SK-N-DZ (cell line): Measurements from ENCODE around the gene FREM2.

ENCODE experiments used
- DNase-seq: peaks from one replicate; pipeline ENCODE4 v3.0.0-alpha.2; 2015; ENCODE audit warnings: low spot score

FREM2 gene

DNA sequence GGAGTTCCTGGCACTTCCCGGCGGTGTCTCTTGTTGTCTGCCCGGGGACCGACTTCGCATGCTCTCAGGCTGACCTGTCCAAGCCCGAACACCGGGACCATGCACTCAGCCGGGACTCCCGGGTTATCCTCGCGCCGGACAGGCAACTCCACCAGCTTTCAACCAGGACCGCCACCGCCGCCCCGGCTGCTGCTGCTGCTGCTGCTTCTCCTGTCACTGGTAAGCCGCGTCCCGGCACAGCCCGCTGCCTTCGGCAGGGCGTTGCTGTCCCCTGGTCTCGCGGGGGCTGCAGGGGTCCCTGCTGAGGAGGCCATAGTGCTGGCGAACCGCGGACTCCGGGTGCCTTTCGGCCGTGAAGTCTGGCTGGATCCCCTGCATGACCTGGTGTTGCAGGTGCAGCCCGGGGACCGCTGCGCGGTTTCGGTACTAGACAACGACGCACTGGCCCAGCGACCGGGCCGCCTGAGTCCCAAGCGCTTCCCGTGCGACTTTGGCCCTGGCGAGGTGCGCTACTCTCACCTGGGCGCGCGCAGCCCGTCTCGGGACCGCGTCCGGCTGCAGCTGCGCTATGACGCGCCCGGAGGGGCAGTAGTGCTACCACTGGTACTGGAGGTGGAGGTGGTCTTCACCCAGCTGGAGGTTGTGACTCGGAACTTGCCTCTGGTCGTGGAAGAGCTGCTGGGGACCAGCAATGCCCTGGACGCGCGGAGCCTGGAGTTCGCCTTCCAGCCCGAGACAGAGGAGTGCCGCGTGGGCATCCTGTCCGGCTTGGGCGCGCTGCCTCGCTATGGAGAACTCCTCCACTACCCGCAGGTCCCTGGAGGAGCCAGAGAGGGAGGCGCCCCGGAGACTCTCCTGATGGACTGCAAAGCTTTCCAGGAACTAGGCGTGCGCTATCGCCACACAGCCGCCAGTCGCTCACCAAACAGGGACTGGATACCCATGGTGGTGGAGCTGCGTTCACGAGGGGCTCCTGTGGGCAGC, 661 bp downstream of the FREM2 start:
- no peak for DNase-seq

DNA sequence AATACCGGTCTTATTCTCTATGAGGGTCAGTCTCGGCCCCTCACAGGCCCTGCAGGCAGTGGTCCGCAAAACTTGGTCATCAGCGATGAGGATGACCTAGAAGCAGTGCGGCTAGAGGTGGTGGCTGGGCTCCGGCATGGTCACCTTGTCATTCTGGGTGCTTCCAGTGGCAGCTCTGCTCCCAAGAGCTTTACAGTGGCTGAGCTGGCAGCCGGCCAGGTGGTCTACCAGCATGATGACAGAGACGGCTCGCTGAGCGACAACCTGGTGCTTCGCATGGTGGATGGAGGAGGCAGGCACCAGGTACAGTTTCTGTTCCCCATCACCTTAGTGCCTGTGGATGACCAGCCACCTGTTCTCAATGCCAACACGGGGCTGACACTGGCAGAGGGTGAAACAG, 1.8 kb downstream of the FREM2 start:
- DNase-seq, result no peak

DNA sequence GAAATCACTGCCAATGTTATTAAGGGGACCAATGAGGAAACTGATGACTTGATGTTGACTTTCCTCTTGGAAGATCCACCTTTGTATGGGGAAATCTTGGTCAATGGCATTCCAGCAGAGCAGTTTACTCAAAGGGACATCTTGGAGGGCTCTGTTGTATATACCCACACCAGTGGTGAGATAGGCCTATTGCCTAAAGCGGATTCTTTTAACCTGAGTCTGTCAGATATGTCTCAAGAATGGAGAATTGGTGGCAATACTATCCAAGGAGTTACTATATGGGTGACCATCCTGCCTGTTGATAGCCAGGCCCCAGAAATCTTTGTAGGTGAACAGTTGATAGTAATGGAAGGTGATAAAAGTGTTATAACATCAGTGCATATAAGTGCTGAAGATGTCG, 3.4 kb downstream of the FREM2 start:
- DNase-seq, result no peak

DNA sequence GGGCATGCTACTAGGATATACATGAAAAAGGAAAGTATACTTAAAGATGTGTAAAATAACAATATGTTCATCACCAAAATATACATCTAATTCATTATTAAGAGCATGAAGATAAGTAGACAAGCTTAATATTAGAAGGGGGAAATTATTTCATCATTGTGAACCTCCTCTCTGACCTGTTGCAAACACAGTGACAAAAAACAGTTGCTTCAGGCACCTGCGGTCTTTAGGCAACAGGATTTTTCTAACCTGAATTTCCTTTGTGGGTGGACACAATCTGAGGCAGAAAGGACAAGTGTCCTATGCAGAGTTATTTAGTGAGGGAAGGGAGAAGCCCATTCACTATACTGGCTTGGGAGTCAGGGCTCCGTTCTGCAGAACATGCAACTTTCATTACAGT, 6.3 kb downstream of the FREM2 start:
- DNase-seq, result no peak

DNA sequence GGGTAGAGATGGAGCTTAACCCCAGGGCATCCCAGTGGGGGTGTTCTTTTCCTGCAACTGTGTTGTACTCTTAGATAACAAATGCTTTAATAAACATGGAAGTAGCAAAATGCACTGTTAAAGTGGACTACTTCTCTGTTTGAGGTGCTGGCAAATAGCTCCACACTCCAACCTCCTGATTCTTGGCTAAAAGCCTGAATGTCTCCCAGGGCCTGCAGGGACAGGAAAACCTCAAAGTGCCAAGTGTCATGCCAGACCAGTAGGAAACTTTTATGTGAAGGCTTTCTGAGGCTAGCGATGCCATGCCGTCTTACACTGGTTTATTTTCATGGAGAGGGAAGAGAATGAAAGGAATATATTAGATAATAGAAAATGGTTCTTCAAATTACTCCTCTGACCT, 6.8 kb downstream of the FREM2 start:
- no peak for DNase-seq

DNA sequence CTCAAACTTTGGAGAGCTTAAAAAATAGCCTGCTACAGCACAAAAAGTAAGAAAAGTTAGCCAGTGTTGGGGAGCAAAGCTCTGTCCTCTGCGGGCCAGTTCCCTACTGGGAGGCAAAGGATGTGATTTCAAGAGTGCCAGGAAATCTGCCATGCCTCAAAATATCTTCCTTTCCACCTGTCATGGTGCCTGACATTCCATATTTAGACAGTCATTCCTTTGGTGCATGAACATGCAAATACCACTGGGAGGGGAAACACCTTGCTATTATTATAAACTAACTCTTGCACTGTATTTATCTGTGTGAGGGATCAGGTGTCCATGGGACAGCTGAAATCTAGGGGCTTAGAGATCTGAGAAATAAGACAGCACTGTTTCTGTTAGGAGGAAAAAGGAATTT, 10.3 kb downstream of the FREM2 start:
- DNase-seq, result no peak

DNA sequence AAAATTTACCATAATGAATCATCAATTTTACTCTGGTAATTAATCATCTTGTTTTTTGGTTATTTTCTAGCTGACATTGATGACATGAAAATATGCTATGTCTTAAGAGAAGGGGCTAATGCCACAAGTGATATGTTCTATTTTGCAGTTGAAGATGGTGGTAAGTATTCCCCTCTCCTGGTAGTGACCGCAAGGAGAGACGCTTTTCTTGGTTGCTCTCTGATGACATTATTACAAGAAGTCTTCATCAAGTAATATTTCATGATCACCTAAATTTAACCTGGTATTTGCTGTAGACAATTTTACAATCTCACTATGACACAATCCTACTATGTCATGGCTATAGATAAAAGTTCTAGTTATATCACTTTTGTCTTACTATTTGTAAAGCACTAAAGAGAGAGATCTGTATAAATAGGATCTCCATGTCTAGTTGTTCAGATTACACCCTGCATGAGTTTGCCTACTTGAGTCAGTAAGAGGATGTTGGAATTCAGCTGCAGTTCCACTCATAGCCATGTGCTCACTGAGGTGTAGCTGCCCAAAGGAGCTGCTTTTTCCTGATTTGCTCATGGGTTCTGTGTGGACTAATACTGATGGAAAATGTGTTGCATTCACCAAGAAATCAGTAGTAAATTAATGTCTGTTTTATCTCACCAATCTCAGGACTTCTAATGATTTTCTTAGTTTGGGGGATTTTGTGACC, 10.9 kb downstream of the FREM2 start:
- DNase-seq, result no peak

DNA sequence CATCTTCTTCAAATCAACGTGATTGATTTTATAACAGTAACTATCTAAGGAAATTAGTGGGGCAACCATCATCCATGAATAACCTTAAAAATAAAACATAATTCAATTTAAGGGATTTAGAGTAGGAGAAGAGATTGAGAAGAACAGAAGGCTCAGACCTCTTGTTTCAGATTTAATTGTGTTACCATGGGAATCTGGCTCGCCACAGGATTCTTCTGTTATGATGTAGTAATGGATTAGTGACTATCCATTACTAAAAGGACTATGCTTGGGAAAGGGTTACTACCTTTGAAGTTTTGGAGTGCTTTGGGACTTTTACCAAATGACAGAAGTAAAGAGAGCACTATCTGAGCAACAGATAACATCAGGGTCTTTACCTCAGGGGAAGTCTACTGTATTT, 13.2 kb downstream of the FREM2 start:
- no peak for DNase-seq

DNA sequence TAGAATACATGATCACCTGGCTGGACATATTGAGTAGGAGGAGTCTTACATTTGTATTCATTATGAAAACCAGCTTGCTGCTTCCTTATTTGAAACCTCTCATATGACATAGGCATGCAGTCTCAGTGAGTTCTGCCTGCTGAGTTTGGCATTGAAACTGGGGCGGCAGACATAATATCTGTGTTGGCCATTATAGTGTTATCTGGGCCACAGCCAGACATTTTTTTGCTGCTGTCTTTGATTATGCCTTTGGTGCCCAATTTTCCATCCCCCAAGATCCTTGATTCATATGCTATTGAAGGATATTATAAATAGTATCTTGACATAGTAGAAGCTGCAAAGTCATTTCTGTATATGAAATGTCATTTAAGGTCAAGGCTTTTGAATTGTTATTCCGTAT, 15.8 kb downstream of the FREM2 start:
- DNase-seq, result no peak

DNA sequence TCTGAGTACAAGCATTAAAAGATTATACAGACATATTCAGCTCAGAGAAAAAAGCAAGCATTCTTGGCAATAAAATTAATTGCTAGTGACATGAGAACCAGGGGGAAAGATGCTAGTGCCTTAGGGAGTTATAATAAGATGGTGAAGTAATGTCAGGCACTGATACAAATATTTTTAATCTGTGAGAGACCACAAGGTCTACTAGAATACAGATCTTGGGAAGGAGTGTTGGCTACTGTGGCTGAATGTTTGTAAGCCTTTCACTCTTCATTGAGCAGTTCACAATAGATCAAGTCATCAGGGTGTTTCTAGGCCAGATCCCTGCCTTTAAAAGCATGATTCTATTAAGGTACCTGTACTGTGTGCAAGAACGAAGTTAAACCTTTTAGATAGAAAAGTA, 16.4 kb downstream of the FREM2 start:
- DNase-seq, result no peak

DNA sequence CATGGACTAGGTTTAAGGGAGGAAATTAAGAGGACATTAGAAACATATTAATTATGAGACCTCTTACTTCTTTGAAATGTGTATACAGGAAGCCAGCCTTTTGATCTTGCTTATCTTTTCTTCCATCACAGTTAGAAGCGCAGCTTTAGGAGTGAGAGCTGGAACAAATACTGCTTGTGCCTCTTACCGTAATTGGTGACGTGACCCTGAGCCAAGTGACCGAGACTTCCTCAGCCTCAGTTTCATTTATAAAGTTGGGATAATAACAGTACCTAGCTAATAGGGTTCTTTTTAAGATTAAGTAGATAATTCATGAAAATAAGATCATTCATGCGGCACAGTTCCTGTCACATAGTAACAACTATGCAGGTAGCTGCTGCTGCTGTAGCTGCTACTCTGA, 18.5 kb downstream of the FREM2 start:
- no peak for DNase-seq

DNA sequence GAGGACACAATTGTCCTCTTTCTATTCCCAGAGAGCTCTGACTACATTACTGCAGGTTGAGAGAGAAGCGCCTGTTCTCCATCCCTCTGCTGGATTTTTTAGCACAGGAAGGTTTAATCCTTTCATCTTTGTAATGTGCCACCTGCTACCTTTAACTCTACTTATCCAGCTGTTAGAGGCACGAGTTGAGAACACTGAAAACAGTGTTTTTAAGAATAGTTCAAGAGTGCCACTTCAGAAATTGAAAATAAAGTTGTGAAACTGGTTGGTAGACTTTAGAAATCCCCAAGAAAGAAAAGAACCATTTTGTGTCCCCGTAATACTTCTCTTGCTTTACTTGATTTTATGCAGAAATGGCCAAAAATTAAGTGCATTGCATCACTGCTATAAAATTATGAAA, 20.6 kb downstream of the FREM2 start:
- no peak for DNase-seq

DNA sequence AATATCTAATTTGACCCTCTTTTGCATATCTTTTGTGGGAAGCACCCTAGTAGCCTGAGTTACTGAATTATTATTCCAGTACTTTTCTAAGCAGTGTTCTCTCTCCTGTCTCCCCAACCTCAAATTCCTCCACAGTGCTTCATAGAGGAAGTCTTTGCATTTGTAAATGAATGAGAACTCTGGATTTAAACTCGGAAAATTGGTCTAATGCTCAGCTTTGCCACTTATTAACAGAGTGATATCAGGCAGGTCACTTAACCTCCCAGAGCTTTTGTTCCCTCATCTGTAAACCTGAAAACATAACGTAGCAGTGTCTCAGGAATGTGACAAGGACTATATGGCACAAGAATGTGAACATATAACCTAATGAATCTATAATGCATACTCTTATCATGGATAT, 26.2 kb downstream of the FREM2 start:
- no peak for DNase-seq

DNA sequence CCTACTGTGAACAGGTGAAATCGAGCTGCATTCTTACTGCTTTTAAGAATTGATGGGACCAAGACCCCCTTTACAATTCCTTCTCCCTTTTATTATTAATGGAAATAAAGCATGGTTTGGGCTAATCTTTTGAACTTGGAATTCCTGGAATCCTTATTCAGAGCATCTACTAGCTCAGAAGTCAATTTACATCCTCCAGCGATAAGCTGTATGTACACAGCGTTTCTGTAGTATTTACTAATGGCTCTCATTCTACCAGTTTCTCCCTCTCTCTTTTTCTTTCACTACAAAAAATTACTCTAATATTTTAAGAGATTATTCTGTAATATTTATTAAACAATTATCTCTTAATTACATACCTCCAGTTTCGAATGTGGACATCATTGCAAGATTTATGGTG, 31.5 kb downstream of the FREM2 start:
- no peak for DNase-seq

DNA sequence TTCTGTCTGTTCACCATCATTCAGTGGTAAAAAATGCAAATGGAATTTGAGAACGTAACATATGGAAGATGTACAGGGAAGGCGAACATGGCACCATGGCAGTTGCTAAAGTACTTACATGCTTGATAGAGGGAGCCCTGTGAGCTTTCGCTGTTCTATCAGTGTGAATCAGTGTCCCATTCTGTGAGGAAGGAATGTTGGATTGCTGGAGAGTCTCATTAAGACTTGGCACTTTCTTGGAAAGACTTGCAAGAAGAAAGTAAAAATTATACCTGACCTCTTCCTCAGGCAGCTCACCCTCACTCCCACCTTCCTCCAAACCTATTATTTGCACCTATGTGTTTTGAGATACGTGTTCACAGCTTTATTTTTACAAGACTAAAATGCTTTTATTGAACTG, 43.5 kb downstream of the FREM2 start:
- DNase-seq, result no peak

DNA sequence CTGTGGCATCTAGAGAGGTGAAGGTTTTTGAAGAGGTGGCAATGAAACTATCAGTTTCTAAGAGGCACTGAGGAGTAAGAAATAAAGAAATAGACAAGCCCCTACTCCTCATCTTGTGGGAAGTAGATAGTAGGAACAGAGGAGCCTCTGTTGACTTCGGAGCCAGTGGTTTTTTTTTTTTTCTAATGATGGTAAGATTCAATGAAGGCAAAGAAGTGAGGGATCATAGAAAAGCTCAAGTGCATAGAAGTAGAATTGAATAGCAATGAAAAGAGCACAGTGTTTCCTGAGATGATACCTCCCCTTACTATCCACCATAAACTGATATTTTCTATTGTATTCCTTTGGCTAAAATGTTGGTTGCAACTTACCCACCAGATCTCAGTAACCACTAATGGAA, 46.3 kb downstream of the FREM2 start:
- no peak for DNase-seq

DNA sequence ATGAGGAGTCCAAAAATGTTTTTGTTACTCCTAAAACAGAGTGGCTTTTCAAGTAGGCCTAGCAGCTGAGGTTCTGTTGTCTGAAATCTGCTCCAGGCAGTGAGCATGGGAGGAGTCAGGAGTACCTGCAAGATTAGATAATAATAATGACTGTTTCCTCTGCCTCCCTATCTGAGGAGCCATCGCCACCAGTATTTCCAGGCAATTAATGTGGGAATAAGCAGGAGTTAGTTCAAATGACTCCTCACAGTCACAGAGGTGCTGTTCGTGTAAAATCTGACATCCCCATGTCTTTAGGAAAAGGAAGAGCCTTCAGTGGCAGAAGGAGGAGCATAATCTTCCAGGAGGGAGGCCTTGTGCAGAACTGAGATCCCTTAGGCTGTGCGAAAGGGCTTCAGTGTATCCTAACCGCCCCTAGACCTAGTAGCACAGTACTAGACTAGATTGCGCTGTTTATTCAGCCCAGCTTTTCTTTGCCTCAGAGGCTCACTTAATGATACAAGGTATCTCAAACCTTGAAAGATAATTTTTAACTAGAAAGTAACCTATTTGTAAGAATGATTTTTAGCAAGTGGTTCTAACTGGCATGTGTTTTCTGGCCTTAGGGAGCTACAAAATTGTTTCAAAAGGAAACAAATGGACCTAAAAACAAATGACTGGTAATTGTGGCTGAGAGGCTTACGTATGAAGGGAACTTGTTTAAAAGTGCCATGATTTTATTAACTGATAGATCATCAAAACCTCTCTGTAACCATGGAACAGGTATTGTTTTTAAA, 49.0 kb downstream of the FREM2 start:
- no peak for DNase-seq

DNA sequence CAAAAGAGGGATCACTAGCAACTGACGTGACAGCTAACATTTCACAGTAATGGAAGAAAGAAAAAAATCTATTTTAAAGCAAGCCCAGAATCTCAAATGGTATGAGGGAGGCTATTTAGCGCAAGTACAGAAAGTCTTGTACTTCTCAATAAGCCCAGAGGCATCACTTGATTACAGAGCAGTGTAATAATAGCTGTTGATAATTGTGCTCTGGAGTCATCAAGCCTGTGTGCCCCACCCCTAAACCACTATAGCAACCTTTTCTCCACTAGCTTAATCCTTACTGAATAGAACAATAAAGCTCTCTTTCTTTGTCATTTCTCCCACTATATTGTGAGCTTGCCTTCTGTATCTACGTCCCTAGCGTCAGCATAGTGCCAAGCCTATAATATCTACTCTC, 56.6 kb downstream of the FREM2 start:
- no peak for DNase-seq

DNA sequence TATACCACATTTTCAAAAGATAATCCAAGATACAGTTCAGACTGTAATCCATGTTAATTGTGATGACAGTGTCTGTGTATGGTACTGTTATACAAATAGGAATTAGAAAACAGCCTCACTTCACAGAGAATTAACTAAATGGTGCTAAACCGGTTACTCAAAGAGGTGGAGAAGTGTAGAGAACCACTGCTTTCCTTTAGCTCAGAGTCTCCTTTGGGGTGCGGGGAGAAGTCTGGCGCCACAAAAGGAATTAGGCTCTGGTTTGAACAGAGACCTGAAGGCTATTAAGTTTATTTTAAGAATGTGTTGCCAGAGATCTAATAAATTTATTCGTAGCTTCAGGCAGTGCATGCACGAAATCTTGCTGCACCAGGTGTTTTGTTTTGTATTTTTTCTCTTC, 65.8 kb downstream of the FREM2 start:
- no peak for DNase-seq

DNA sequence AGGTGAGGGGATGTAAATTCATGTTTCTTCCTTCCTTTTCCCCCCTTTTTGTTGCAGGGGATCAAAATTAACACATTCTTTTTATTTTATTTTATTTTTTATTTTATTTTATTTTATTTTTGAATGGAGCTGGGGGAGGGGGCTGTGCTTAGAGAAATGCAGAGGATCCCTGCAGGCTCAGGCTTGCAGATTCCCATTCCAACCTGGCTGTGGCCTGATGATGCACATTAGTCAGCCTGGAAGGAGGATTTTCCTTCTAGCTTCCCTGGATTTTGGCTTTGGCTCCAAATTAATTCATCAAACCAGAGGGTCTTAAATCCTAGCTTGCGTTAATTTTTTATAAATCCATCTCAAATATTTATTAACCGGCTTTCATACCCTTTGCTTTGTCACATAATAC, 67.0 kb downstream of the FREM2 start:
- DNase-seq, result no peak

DNA sequence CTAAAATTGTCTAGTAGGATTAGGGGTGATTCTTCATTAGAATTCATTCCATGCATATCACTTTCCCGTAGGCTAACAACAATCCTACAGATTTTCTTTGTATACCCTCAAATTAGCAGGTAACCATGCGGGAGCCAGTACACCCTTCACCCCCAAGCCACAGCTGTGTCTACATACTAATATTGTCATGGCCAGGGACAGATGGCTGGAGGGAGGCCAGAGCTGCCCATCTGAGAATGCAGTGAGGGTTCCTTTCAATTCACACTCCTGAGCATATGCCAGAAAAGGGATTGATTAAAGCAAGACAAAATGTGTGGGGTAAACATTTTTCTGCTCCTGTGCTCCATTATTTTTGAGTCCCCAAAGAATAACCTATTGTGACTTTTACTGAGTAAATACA, 68.9 kb downstream of the FREM2 start:
- DNase-seq, result no peak

DNA sequence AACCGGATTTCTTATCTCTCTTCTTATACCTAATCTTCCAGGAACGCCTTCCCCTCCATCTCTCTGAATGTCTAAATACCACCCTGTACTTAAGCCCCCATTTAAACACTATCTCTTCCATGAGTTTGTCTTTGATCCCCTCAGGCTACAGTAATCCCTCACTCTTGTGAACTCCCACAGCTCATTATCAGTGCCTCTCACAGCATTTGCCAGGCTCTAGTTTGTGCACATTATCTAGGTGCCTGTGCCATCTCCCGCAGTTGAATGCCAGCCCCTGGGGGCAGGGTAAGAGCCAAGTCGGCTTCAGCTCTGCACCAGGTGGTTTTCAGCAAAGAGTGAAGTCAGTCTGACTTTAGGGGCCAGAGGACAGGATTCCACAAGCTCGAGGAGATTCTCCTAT, 71.4 kb downstream of the FREM2 start:
- no peak for DNase-seq
